Uterus (tissue), 2 donors: ENCODE results near the gene ZAP70.

Experiments used
- CTCF ChIP-seq, 4 experiments: fragments of 200-600 bp in 2 of 4; fragments of 450-650 bp in 2 of 4; sonication (generic) in 2 of 4; IDR thresholded peaks; one replicate each; pipeline ENCODE4 v1.5.1; 2016 to 2019; ENCODE audit warnings: antibody characterized with exemption in 4 of 4, mild to moderate bottlenecking in 2 of 4, moderate library complexity in 1 of 4
- POLR2A ChIP-seq, 2 donors: fragments of 450-650 bp; IDR thresholded peaks; one replicate each; pipeline ENCODE4 v1.6.1; 2016; ENCODE audit warnings: antibody characterized with exemption in 2 of 2, mild to moderate bottlenecking in 1 of 2, moderate library complexity in 1 of 2

GRCh38 chr2:97724946-97725688, 11.7 kb downstream of the ZAP70 start:
- TF ChIP-seq CTCF (IDR thresholded peaks at IDR 0.05) = no peak
- no peak for TF ChIP-seq POLR2A (IDR thresholded peaks at IDR 0.05)
